Kidney (tissue), 14 donors: Measurements from ENCODE around the gene MIS18BP1. TPM values are rescaled to one million over a fixed set of nuclear protein-coding genes. Genes with fewer than 3 reads are reported as not detected.

ENCODE experiments used
- DNase-seq, 5 donors: peaks; one replicate each; pipeline ENCODE4 v3.0.0-alpha.2; 2013 to 2020
- FAIRE-seq: peaks from 2 replicates; lab custom pipeline; 2012; peaks lifted over from hg19 to GRCh38; lab: Jason Lieb, UNC
- H3K27ac ChIP-seq, 2 donors: one replicate each; pipeline ENCODE4 v1.7.0; 2013; ENCODE audit warnings: low read depth in 2 of 2, low read length in 2 of 2, inconsistent platforms in 1 of 2
- H3K27me3 ChIP-seq: one replicate; pipeline ENCODE4 v1.7.1; 2013; ENCODE audit warnings: low read length, inconsistent platforms; ENCODE audit not compliant: control insufficient read depth, insufficient read depth
- H3K36me3 ChIP-seq, 3 donors: one replicate each; pipeline versions ENCODE4 v1.7.0 to v1.7.1; 2013; ENCODE audit warnings: low read length in 3 of 3, control low read depth in 1 of 3, inconsistent platforms in 1 of 3; ENCODE audit not compliant: insufficient read depth in 3 of 3, control insufficient read depth in 2 of 3
- H3K4me1 ChIP-seq, 3 donors: one replicate each; pipeline versions ENCODE4 v1.7.0 to v1.7.1; 2013; ENCODE audit warnings: low read length in 3 of 3, inconsistent platforms in 1 of 3, low read depth in 1 of 3; ENCODE audit not compliant: control insufficient read depth in 2 of 3, insufficient read depth in 2 of 3
- H3K4me3 ChIP-seq, 3 donors: one replicate each; pipeline versions ENCODE4 v1.7.0 to v1.8.1; 2013; ENCODE audit warnings: low read length in 3 of 3, control low read depth in 1 of 3, inconsistent platforms in 1 of 3
- H3K9ac ChIP-seq, 3 donors: one replicate each; pipeline versions ENCODE4 v1.7.0 to v1.7.1; 2013; ENCODE audit warnings: low read length in 3 of 3, control low read depth in 1 of 3, inconsistent platforms in 1 of 3
- H3K9me3 ChIP-seq, 3 donors: one replicate each; pipeline versions ENCODE4 v1.7.0 to v1.7.1; 2013; ENCODE audit warnings: low read length in 3 of 3, control low read depth in 1 of 3, inconsistent platforms in 1 of 3; ENCODE audit not compliant: control insufficient read depth in 2 of 3, insufficient read depth in 1 of 3
- CTCF ChIP-seq: IDR thresholded peaks from 3 replicates; pipeline ENCODE4 v1.5.1; 2012; ENCODE audit warnings: mild to moderate bottlenecking, moderate library complexity, borderline replicate concordance; ENCODE audit not compliant: insufficient read depth; ENCODE audit errors: extremely low read depth
- intact Hi-C: fragments of 100-400 bp; cut with DNase I; formaldehyde crosslinking; loops from one replicate; pipeline ENCODE4 v1.11.1; 2022
- polyA plus RNA-seq: library from polyadenylated mRNA; stranded (reverse); fragments of 350-450 nt; fragmentation: Illumina TruSeq; extraction: RNeasy Lipid Tissue Mini Kit (QIAGEN cat#74804); gene quantifications from one replicate; pipeline ENCODE4 v1.2.3, GENCODE V29; 2014; ENCODE audit warnings: low read depth, low replicate concordance; ENCODE audit not compliant: insufficient read depth
- total RNA-seq: library from RNA; stranded (reverse); fragmentation: NEBNext Ultra II Directional; extraction: Animal tissue kit (Norgen Biotek cat#: 25700); gene quantifications from one replicate; pipeline ENCODE4 v1.2.1, GENCODE V29; 2021
- donor health status: control.
- donor health status: control.
- donor health status: control.
- donor health status: control.
- donor health status: control.
- donor health status: DM: yes; HTN: yes; CAD: no.
- donor health status: Normal renal cell carcinoma (clear cell type).

The MIS18BP1 gene
- total and polyA plus RNA-seq, 2 donors from 2014 or later = 3.7 to 17.9 TPM

GRCh38 chr14:45251912-45252311, 1.1 kb downstream of the MIS18BP1 start:
- peak in 2 of 5 donors; percentile 41 to 45 for DNase-seq
- Histone ChIP-seq H3K4me1 (peaks cover 0 to 4% (median 0%) of the 10 kb centered on the region in 3 donors), H3K9me3 (peaks cover 0 to 3% (median 0%) of the 10 kb centered on the region in 3 donors), H3K4me3 (peak overlapping the region; percentile 85 to 95 (median 95)), H3K36me3 (no peaks in the 10 kb centered on the region), H3K9ac (peak overlapping the region in 1 of 3 donors; percentile 84), H3K27ac (no peak overlapping the region), H3K27me3 (no peaks in the 10 kb centered on the region)
- no peak for FAIRE-seq
- TF ChIP-seq CTCF = no peak
- intact Hi-C loops = no loop called here

- H3K27ac ChIP-seq = peak overlapping the region; percentile 9 to 62
Observed at GRCh38 chr14:45249856-45250575, 3.0 kb downstream of the MIS18BP1 start.

GRCh38 chr14:45247427-45247826, 5.6 kb downstream of the MIS18BP1 start:
- H3K27me3 ChIP-seq = no peaks in the 10 kb centered on the region
- DNase-seq (no peak), FAIRE-seq (no peak)
- H3K9ac ChIP-seq = no peak overlapping the region
- no peak for TF ChIP-seq CTCF
- intact Hi-C loops = no loop called here
- H3K27ac ChIP-seq = no peak overlapping the region
- H3K4me1 ChIP-seq = peaks cover 0 to 4% (median 0%) of the 10 kb centered on the region in 3 donors
- H3K9me3 ChIP-seq = no peaks in the 10 kb centered on the region
- no peak overlapping the region for H3K4me3 ChIP-seq
- no peaks in the 10 kb centered on the region for H3K36me3 ChIP-seq

More at GRCh38 chr14:45249856-45250575, 3.0 kb downstream of the MIS18BP1 start:
- intact Hi-C loops = no loop called here
- Histone ChIP-seq H3K4me1 (peaks cover 0 to 4% (median 0%) of the 10 kb centered on the region in 3 donors), H3K9ac (no peak overlapping the region), H3K4me3 (peak overlapping the region in 1 of 3 donors; percentile 44), H3K9me3 (peaks cover 0 to 3% (median 0%) of the 10 kb centered on the region in 3 donors), H3K27me3 (no peaks in the 10 kb centered on the region), H3K36me3 (no peaks in the 10 kb centered on the region)
- no peak for FAIRE-seq
- no peak for TF ChIP-seq CTCF
- DNase-seq = peak in 1 of 5 donors; percentile 34
